K562 (cell line): ENCODE data around the gene DALRD3. TPM values are rescaled to one million over a fixed set of nuclear protein-coding genes. Genes with fewer than 3 reads are reported as not detected.

Source experiments
- ATAC-seq: fragments of 200-7000 bp; cut with Tn5 transposase; 3 replicates; pipeline ENCODE4 v1.9.1; 2020; ENCODE audit warnings: moderate library complexity
- BruUV-seq: library from RNA; stranded (reverse); fragments of 400-500 nt; replicated peaks from 2 replicates; lab custom pipeline; 2021; lab: Mats Ljungman, UMichigan
- CTCF ChIA-PET: fragments of 300-600 bp; formaldehyde crosslinking; extraction: SDS; loops from one replicate; lab custom pipeline; 2021; ENCODE audit warnings: low intra/inter-chr PET ratio; lab: Yijun Ruan, JAX
- POLR2A ChIA-PET: fragments of 300-600, 350-650 bp; sonication (Branson Sonifier 250); formaldehyde crosslinking; extraction: SDS; loops from one replicate; lab custom pipeline; 2021; ENCODE audit warnings: antibody characterized with exemption, inconsistent platforms; lab: Yijun Ruan, JAX
- DNase-seq, 4 experiments: peaks; one replicate each; pipeline versions ENCODE4 v3.0.0 to v3.0.0-alpha.2; 2011 to 2018; ENCODE audit warnings: low spot score in 3 of 4, mixed read lengths in 3 of 4; ENCODE audit errors: extremely low read depth in 1 of 4
- FAIRE-seq: peaks from 2 replicates; lab custom pipeline; 2011; peaks lifted over from hg19 to GRCh38; lab: Jason Lieb, UNC
- H2AFZ ChIP-seq: 2 replicates; pipeline ENCODE4 v1.6.0; 2011; ENCODE audit warnings: low read depth, low read length, control low read depth, inconsistent platforms
- H3K27ac ChIP-seq: fragments of 200-600 bp; 3 replicates; pipeline ENCODE4 v1.8.0; 2011; ENCODE audit warnings: low read depth, mild to moderate bottlenecking, control low read depth, inconsistent platforms, low read length, moderate library complexity, mixed read lengths; ENCODE audit errors: extremely low read depth
- H3K27me3 ChIP-seq, 2 experiments: fragments of 300-600 bp in 1 of 2; 2 replicates in 1 of 2; 3 replicates in 1 of 2; pipeline versions ENCODE4 v1.6.0 to v1.8.0; 2011; ENCODE audit warnings: inconsistent platforms in 2 of 2, low read length in 2 of 2, mild to moderate bottlenecking in 1 of 2, mixed read lengths in 1 of 2, moderate library complexity in 1 of 2; ENCODE audit not compliant: control insufficient read depth in 2 of 2, insufficient read depth in 2 of 2
- H3K36me3 ChIP-seq: fragments of 300-600 bp; 3 replicates; pipeline ENCODE4 v1.8.0; 2011; ENCODE audit warnings: mild to moderate bottlenecking, low read length, inconsistent platforms; ENCODE audit not compliant: control insufficient read depth, insufficient read depth
- H3K4me1 ChIP-seq, 2 experiments: fragments of 200-600 bp in 1 of 2; replicated peaks in 1 of 2; 2 replicates in 1 of 2; 3 replicates in 1 of 2; pipeline versions ENCODE4 v1.5.1 to v1.8.0; 2011; ENCODE audit warnings: inconsistent platforms in 2 of 2, low read length in 2 of 2, mild to moderate bottlenecking in 1 of 2, mixed read lengths in 1 of 2, moderate library complexity in 1 of 2; ENCODE audit not compliant: control insufficient read depth in 2 of 2, insufficient read depth in 2 of 2
- H3K4me2 ChIP-seq: 2 replicates; pipeline ENCODE4 v1.6.1; 2011; ENCODE audit warnings: low read length, control low read depth, inconsistent platforms, mixed read lengths; ENCODE audit not compliant: insufficient read depth
- H3K4me3 ChIP-seq: fragments of 200-600 bp; sonication (generic), shearing (Covaris generic); 2 replicates; pipeline ENCODE4 v1.5.1; 2016; ENCODE audit warnings: control low read depth, inconsistent platforms
- H3K79me2 ChIP-seq: fragments of 200-600 bp; 3 replicates; pipeline ENCODE4 v1.8.0; 2011; ENCODE audit warnings: low read length, inconsistent platforms; ENCODE audit not compliant: control insufficient read depth, insufficient read depth
- H3K9ac ChIP-seq, 2 experiments: 2 replicates each; pipeline versions ENCODE4 v1.6.0 to v1.6.1; 2011; ENCODE audit warnings: low read depth in 2 of 2, low read length in 2 of 2, control low read depth in 1 of 2, inconsistent platforms in 1 of 2, mild to moderate bottlenecking in 1 of 2, mixed read lengths in 1 of 2; ENCODE audit not compliant: insufficient read depth in 1 of 2
- H3K9me1 ChIP-seq: one replicate; pipeline ENCODE4 v1.6.0; 2011; ENCODE audit warnings: inconsistent platforms, mild to moderate bottlenecking, low read length, moderate library complexity; ENCODE audit not compliant: control insufficient read depth, insufficient read depth
- H3K9me3 ChIP-seq: replicated peaks from 2 replicates; pipeline ENCODE4 v1.5.1; 2011; ENCODE audit warnings: low read depth, low read length, inconsistent platforms; ENCODE audit not compliant: control insufficient read depth, insufficient read depth
- H4K20me1 ChIP-seq: replicated peaks from 2 replicates; pipeline ENCODE4 v1.6.1; 2011; ENCODE audit warnings: low read length, inconsistent platforms, mixed read lengths; ENCODE audit not compliant: control insufficient read depth, insufficient read depth
- ETV6 ChIP-seq, 3 experiments: fragments of 150-350 bp in 1 of 3; sonication (generic) in 1 of 3; formaldehyde crosslinking in 1 of 3; IDR thresholded peaks; 2 replicates each; pipeline versions ENCODE4 v1.6.1 to v1.8.0; 2014 to 2022; ENCODE audit warnings: borderline replicate concordance in 2 of 3, low read depth in 2 of 3, antibody characterized with exemption in 1 of 3, low read length in 1 of 3, mild to moderate bottlenecking in 1 of 3, missing genetic modification reagents in 1 of 3
- FUS ChIP-seq: fragments of 200-400 bp; formaldehyde crosslinking; optimal IDR thresholded peaks from 2 replicates; pipeline ENCODE3; 2017; ENCODE audit warnings: low read depth, low read length
- HNRNPK ChIP-seq: fragments of 200-400 bp; formaldehyde crosslinking; IDR thresholded peaks from one replicate; pipeline ENCODE4 v1.6.1; 2018; ENCODE audit warnings: mild to moderate bottlenecking, low read depth, low read length; ENCODE audit not compliant: poor library complexity, severe bottlenecking
- TAL1 ChIP-seq: fragments of 450-650 bp; IDR thresholded peaks from 2 replicates; pipeline ENCODE4 v1.6.1; 2016; ENCODE audit warnings: mild to moderate bottlenecking
- ZBTB43 ChIP-seq: sonication (generic); formaldehyde crosslinking; IDR thresholded peaks from 2 replicates; pipeline ENCODE4 v1.8.0; 2023; ENCODE audit warnings: mild to moderate bottlenecking, missing genetic modification reagents
- WGBS: fragments of 100-300 bp; shearing (Covaris generic); methylation state at CpG from one replicate; pipeline ENCODE4 v1.1.6; 2016; ENCODE audit warnings: low coverage, mixed read lengths; ENCODE audit not compliant: insufficient coverage; ENCODE audit errors: missing lambda C conversion rate; 5-methylcytosine and 5-hydroxymethylcytosine counted together
- in situ Hi-C: fragments of 300-500 bp; cut with MboI; formaldehyde crosslinking; loops from 4 replicates; pipeline ENCODE4 v1.15.0; 2018; ENCODE audit warnings: inconsistent platforms, mixed read lengths
- intact Hi-C: fragments of 100-400 bp; cut with micrococcal nuclease; formaldehyde crosslinking; loops from 2 replicates; pipeline ENCODE4 v1.14.2; 2022
- polyA plus RNA-seq, 8 experiments: library from polyadenylated mRNA; depleted of rRNA in 4 of 8; stranded (reverse) in 5 of 8; unstranded in 3 of 8; fragments of >200 nt; fragmentation: Nextera tagmentation in 2 of 8; fragmentation: Illumina TruSeq in 1 of 8; extraction: Ambion mirVana in 2 of 8; extraction: Trizol in 1 of 8; gene quantifications; 2 replicates each; pipeline versions ENCODE4 v1.2.1 to v1.2.3, GENCODE V29; 2011 to 2014; ENCODE audit warnings: inconsistent platforms in 1 of 8, missing spikeins in 1 of 8
- total RNA-seq, 7 experiments: library from RNA; depleted of rRNA in 6 of 7; stranded (reverse); fragments of >200 nt in 6 of 7; fragmentation: Illumina TruSeq in 2 of 7; extraction: Trizol in 2 of 7; gene quantifications; 2 replicates each; pipeline versions ENCODE4 v1.2.1 to v1.2.3, GENCODE V29; 2011 to 2021; ENCODE audit warnings: low replicate concordance in 1 of 7
- TF ChIP-seq, protein P1 (sequence below): fragments of 250-450 bp; sonication (Bioruptor Pico); IDR thresholded peaks from 2 replicates; pipeline ENCODE4 v1.5.0; 2021; ENCODE audit warnings: mild to moderate bottlenecking, moderate library complexity

The DALRD3 gene
- total and polyA plus RNA-seq, 9 of the 15 experiments (the other 6 are each of a cell fraction or from before 2014, with no cell fraction given), result 6.6 to 31.3 (median 14.4) TPM

DNA sequence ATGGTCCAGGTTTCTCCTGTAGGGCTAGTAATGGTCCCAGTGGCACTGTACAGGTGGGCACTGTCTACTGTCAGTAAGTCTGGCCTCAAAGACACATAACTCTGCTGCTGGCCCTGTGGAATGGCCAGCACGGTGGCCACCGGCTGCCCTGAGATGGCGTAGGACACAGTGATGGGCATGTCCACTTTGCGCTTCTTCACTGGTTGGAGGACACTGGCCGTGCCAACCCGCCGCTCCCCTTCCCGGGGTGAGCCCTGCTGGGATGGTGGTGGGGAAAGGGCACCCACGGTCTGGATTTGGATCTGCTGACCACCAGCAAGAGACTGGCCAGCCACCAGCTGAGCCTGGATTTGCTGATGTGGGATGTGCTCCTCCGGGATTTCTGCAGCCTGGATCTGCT lies 38.9 kb upstream of the DALRD3 start:
- Histone ChIP-seq H3K9me1 (no peaks in the 10 kb centered on the region), H3K4me2 (no peak overlapping the region), H4K20me1 (no peaks in the 10 kb centered on the region), H3K4me1 (peaks cover 3 to 8% of the 10 kb centered on the region in 2 experiments; a peak in 4 of 5 replicates), H3K9me3 (no peaks in the 10 kb centered on the region), H3K27ac (no peak overlapping the region), H3K36me3 (peaks cover 60% of the 10 kb centered on the region; the same call in 2 of the 3 replicates), H2AFZ (no peak overlapping the region), H3K9ac (no peak overlapping the region; a peak in 1 of 4 replicates), H3K4me3 (no peak overlapping the region), H3K79me2 (peaks cover 16% of the 10 kb centered on the region), H3K27me3 (no peaks in the 10 kb centered on the region)
- intact Hi-C loops, result no loop called here
- TSS peak; percentile 32 for BruUV-seq
- ATAC-seq (no peak), FAIRE-seq (no peak), DNase-seq (no peak)
- WGBS, result 98% methylated on average over 6 of the region's 10 CpGs
- ChIA-PET CTCF (no interaction called here), POLR2A (interaction anchor here (1.2 kb wide), 1 partner anchor 36 kb away, joined by 5 read pairs; no protein-coding TSS in a partner anchor)
- in situ Hi-C loops, result no loop called here
- TF ChIP-seq ETV6 (IDR thresholded peaks at IDR 0.05; ENCODE audit: borderline replicate concordance in 1 of 2, low read depth in 2 of 2, low read length in 1 of 2), result no peak
- TF ChIP-seq ETV6 (CRISPR knock-in tag; IDR thresholded peaks at IDR 0.05; ENCODE audit: borderline replicate concordance), result no peak
- TF ChIP-seq HNRNPK, result no peak

- intact Hi-C loops (no loop called here), in situ Hi-C loops (no loop called here)
- Histone ChIP-seq H3K4me2 (no peak overlapping the region), H3K79me2 (peaks cover 2% of the 10 kb centered on the region; the same call in 2 of the 3 replicates), H3K9ac (no peak overlapping the region), H3K36me3 (peaks cover 68% of the 10 kb centered on the region; the same call in 2 of the 3 replicates), H3K27me3 (no peaks in the 10 kb centered on the region), H4K20me1 (no peaks in the 10 kb centered on the region), H3K4me1 (no peaks in the 10 kb centered on the region; a peak in 1 of 5 replicates), H3K27ac (no peak overlapping the region), H3K4me3 (no peak overlapping the region), H3K9me3 (no peaks in the 10 kb centered on the region), H3K9me1 (peaks cover 3% of the 10 kb centered on the region), H2AFZ (no peak overlapping the region)
- POLR2A ChIA-PET, result no interaction called here
- DNase-seq (no peak), FAIRE-seq (no peak), ATAC-seq (no peak)
- CTCF ChIA-PET, result no interaction called here
- no TSS peak for BruUV-seq
- 100% methylated on average over 2 of the region's 2 CpGs for WGBS
- TF ChIP-seq ZBTB43, result no peak
- TF ChIP-seq ETV6 (IDR thresholded peaks at IDR 0.05; ENCODE audit: borderline replicate concordance in 1 of 2, low read depth in 2 of 2, low read length in 1 of 2), result no peak
- TF ChIP-seq ETV6 (CRISPR knock-in tag; IDR thresholded peaks at IDR 0.05; ENCODE audit: borderline replicate concordance), result no peak
- TF ChIP-seq, protein P1, sequence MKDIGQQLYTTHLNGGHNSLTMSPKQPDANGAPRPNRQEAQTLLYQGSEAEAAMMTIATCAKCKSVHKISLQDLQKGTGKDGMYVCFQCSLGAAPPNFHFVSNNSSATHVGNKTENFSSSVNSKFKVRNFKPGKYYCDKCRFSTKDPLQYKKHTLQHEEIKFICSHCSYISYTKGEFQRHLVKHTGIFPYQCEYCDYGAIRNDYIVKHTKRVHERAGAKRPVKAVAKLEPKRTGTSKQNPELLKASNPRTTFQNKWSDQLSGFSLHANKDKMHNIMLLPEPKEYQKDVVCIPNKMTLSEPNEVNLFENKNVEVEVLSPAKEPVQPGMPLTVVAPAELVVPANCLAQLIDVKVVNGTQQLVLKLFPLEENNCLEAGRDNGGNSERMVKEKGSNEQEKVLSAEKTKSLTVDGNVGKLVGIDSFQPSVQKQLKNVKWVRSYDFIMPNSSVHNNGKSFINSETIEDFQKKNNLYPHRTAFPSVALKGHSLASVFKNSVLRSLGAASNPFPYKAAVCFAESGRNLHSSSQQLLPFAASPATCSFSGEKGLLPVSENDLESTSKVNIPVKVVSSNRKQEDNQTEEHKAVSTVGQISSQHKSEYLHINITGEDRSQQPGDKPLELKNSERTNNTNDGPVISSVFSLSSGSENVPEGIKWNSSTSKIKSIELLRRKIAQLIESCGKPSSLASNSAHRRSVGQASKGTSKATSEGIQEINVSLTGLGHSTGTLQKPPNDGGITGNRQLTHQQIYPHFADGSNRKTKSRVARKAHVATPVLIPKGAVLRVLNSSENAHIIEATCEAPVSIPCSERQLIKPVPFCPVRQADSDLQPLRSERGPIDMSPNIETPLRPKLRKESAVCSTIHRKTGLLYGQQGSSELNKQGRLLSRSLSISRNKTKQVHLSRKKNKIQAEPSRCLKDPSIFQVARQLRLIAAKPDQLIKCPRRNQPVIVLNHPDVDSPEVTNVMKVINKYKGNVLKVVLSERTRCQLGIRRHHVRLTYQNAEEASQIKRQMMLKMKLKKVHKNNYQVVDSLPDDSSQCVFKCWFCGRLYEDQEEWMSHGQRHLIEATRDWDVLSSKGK (CRISPR knock-in tag), result no peak
- no peak for TF ChIP-seq TAL1
- no peak for TF ChIP-seq FUS
Observed at GRCh38 chr3:49054344-49054862, 36.0 kb upstream of the DALRD3 start.
